Measurements from ENCODE around the gene TTC6.

Gene TTC6

DNA sequence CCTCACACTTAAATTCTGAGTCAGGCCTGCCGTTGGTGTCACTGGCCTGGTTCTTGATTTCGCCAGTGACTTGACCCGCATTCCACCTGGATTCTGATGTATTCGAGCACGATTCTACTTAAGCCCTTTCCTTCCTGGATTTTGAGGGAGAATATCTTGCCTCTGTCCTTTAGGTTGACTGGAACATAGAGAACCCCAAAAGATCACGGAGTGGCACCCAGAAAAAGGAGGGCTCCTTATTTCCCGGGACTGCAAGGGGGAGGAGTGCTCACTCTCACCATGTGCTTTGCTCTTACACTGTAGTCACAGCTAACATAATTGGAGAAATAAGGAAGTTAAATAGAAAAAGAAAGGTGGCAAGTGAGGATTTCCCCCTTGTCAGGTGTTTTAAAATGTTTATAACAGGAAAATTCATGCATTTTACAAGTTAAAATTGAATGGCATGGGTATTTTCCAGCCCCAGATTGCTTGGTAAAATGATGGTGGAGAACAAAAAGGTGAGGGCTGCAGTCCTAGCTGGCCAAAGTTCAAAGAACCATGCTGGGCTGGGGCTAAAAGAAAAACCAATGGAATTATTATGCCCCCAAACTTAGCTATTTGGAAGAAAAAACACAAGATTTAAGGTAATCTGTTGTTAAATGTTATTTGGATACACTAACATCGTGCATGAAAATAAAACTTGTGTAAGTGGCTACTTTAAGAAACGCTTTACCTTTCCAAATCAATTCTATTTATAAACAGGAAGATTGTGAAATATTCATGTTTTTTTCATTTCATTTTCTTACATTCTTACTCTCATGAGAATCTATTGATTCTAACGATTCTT is 9.2 kb upstream of the TTC6 start:
- DNase-seq (ENCODE audit: low read depth) = no peak

DNA sequence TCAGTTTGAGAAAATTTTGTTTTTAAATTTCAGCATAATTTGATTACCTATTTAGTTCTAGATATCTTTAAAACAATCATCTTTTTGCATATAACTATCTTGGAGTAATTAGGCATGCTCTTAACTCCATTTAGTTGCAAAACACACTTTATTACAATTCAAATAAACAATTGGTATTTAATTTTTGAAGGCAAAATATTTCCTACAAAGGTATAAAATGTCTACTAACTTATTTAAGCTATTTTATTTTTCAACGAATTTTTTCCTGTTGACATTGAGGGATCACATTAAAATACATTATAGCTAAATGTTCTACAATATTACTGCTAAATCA is 8.7 kb upstream of the TTC6 start:
- no peak for DNase-seq (ENCODE audit: low read depth)

DNA sequence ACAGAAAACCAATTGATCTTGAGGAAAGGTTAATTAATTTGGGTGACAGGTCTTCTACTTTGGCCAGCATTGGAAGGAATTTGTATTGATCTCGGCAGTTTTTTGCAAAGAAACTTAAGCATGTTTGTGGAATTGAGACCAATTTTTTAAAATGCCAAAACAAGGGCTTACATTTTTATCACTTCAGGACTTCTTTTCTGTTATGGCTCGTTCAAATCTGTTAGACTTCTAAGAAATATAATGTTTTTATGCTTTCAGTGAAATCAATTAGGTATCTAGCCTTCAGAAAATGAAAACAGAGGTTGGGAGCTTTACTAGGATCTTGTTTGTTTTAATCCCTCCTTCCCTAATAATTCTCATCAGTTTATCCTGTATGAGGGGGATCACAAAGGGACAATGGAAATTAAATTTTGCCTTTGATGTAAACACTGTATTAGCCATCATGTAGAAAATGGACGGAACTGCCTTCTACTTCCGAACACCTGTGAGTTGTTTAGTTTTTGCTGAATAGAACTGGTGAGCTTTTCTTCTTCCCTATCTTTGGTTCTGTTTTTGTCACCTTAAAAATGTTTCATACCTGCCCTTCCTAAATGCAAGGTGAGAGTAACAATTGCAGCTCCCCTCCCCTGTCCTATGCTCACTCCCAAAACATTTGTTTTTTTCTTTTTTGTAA is 8.2 kb upstream of the TTC6 start:
- no peak for DNase-seq (ENCODE audit: low read depth)

DNA sequence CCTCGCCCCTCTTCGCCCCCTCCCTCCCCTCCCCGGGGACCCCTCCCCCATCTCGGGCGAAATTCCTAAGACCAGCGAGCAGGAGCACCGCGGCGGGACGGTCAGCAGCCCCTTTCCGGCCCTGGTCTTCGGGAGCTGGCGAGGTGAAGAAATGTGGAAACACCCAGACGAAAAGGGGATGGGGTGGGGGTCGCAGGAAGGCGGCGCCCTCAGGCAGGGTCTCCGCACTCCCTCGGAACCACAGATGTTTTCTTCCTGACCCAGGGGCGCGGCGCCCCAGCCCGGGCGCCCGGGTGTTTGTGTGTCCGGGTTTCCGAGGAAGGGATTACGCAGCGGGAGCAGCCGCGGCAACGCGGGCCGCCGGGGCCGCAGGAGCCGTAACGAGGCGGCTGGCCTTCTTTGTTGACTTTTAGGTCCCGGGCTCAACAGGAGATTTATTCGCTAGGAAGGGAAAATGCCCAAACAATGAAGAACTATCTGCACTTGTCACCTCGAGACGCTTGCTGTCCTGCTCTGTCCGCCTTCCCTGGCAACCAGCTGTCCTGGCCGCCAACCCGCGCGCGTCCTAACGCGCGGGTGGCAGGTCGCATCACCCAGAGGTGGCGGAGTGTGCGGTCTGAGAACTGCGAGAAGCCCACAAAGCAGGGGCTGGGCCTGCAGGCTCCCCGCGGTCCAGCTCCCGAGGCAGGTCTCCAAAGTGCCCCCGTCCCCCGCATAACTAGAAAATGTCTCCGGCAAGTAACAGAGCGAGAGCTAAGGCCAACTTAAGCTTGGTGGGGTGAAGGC is 7.4 kb upstream of the TTC6 start:
- no peak for DNase-seq (ENCODE audit: low read depth)

DNA sequence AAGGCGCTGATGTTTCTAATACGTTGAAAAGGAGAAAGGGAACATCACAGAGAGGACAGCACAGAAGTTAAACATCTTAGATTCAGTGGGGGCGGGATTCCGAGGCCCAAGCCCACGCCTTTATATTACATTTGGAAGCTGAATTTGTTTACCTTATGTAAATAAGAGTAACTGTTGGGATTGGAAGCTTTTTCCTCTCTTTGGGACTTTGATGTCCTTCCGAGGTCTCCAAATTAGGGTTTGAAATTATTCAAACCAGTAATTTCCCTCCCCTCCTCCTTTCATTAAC is 6.8 kb upstream of the TTC6 start:
- no peak for DNase-seq (ENCODE audit: low read depth)

DNA sequence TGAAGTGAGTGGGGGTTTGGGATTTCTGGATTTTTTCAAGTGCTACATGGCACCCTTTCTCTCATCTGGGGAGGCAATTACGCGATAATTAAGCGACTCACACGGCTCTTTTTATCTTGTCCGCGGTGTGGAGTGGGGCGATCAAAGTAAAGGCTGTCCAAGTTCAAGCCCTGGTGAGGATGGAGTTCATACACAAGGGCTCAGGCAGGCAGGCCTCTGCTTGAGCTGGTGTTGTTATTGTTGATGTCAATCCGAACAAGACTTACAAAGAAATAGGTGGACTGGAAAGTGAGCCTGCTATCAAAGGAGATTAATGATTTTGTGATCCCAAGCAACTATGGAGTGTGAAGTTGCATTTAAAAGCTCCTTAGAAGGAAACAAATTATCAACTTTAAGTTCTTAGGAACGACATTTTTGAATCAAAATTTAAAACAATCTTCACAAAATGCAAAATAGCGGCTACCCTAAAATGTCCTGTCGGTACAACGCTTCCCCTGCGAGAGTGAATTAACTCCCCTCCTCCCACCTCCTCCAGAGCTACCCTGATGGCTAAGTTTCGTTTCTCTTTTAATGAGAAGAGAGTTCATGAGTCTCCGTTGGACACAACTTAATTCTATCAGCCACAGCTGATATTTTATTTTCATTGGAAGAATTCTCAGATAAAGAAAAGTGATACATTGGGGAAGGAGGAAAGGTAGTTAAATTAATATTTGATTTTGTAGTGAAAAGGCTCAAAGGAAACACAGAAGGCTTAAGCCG is 6.3 kb upstream of the TTC6 start:
- no peak for DNase-seq (ENCODE audit: low read depth)

DNA sequence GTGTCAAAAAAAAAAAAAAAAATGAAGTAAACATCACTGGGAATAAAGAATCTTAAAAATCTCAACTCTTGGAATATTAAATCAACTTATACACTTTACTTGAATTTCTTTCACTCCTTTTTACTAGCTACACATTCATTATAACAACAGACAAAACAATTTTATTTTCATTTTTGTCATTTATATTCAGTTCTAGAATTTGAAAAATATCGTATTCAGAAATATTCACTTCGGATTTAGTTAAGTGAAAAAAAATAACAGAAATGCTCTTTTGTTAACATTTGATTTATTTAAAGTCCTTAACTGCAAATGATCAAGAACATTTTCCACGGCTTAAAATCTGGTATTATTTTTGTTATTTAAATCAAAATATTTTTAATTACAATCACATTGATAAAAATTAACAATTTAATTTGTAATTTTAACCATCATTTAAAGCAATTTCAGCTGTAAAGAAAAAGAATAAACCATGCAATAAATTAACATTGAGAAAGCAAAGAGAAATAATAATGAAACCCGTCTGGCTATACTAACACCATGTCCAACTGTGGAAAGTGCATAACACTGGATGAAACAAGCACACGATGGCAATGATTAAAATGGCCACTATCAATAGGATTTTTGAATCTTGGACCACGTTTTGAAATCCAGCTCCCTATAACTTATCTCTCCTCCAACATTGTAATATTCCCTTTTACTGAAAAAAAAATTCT is 5.6 kb upstream of the TTC6 start:
- DNase-seq (ENCODE audit: low read depth) = no peak

DNA sequence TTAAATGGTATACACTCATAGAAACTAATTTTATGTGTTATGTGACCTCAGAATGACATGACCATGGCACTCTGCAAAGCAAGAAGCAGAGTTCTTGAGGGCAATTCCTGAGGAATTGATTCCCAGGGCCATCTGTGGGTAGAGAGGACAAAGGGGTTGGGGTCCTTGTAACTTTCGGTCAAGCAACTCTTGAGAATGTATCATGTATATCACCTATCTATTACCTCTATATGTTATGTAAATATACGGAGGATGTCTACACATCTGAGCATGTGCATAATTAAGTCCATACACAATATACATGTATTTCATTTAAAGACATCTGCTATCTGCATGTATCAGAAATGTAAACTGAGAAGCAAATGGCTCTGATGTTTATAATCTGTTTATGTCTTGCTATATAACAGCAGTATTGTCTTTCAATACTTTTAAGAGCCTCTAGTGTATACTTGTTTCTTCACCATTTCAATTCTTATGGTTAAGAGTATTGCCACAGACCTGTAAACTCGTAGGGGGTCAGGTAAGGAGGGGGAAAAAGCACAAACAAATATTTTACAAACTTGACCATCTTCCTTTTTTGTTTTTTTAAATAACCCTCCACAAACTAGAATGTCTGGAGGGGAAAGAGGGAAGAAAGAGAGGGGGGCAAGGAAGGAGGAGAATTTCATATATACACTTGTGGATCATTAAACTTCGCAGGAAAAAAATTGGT is 4.8 kb upstream of the TTC6 start:
- DNase-seq (ENCODE audit: low read depth) = no peak

DNA sequence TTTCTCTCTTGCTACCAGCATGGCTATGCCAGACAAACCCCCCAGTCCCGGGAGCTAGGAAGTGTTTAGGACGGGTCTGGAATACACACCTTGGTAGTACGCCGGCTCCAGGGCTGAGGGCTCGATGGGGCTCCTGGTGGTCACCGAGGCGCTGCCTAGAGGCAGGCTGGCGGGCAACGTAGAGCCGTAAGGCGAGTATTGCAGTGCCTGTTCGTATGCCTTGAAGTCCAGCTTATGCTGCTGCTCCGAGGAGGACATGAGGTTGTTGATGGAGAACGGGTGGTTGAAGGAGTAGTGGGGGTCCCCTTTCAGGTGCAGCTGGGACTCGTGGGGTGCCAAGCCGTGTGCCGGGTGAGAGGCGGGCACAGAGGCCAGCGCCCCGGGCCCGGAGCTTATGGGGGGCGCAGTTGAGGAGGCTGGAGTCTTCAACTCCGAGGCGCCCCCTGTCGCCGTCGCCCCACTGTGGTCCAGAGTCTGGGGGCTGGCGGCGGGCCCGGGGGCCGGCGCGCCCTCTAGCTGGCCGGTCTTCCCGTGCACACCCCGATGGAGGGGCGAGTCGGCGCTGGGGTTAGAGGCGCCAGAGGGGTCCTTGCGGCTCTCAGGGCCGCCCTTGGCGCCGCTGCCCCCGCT is 4.0 kb upstream of the TTC6 start:
- no peak for DNase-seq (ENCODE audit: low read depth)

DNA sequence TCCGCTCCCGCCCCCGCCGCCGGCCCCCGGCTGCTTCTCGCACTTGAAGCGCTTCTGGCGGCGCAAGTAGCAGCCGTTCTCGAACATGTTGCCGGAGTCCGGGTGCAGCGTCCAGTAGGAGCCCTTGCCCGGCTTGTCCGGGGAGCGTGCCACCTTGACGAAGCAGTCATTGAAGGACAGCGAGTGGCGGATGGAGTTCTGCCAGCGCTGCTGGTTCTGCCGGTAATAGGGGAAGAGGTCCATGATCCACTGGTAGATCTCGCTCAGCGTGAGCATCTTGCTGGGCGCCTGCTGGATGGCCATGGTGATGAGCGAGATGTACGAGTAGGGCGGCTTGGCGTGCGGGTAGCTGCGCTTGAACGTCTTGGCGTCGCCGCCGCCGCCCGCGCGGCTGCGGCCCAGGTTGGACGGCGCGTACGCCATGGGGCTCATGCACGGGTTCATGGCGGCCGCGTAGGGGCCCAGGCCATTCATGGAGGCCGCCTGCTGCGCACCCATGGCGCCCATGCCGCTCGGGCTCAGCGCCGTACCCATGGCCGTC is 3.4 kb upstream of the TTC6 start:
- DNase-seq (ENCODE audit: low read depth) = no peak

DNA sequence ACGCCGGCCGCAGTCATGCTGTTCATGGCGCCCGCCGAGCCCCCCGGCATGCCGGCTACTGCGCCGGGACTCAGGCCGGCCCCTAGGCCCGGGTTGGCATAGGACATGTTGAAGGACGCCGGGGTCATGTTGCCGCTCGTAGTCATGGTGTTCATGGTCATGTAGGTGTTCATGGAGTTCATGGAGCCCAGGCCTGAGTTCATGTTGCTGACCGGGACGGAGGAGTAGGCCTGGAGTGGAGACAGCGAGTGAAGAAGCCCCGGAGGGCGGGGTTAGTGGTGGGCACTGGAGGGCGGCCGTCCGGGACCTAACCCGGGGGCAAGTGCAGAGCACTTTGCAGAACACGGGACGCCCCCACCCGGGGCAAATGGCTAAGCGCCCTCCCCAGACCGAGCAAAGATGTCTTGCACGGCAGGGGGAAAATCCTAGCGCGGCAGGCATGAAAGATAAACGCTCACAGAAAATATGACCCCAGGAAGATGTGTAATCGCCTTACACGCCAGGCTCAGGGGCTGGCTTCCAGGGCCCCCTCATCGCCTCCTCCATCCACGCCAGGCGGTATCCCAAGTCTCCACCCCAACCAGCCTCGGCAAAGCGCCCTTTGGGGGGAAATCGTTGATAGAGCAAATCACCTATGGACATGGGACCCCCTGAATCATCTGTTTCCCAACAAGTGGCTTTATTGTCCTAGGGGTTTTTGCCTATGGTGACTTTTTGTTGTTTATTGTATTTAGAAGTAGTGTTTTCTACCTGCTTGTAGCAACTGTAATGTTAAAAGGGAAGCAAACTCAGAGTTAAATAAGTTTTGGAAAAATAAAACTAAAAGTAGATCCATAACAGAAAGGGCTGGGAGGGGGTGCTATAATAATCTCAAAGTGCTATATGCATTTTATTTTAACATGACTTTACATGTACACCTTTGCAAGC is 2.7 kb upstream of the TTC6 start:
- no peak for DNase-seq (ENCODE audit: low read depth)

DNA sequence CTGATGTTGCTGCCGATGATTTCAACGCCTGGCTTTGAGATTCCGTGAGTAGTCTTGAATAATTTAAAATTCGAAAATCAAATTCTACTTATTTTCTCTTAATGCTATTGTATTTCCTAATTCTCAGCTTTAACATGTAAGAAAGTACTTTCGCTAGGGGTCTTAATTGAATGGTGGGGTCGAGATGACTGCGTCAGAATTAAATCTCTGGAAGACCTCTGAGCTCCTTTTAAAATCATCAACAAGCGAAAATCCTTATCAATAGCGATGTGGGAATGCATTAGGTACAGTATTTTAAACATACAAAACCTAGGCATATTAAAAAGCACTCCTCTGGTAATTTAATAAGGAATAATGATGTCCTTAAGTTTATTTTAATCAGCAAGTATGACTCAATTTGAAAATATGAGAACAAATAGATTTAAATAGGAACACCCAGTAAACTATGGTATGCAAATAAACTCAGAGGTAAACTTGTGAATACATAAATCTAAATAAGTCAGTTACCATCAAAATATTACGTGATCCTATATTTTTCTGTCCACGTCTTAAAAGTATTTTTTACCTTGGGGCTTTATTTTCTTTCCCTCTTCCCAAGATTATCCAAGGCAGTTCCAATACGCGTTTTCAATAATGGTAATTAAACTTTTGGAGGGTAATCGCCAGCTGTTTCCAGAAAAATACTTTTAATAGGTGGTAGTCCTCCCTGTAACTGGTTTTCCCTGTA is 1.8 kb upstream of the TTC6 start:
- DNase-seq (ENCODE audit: low read depth) = no peak

DNA sequence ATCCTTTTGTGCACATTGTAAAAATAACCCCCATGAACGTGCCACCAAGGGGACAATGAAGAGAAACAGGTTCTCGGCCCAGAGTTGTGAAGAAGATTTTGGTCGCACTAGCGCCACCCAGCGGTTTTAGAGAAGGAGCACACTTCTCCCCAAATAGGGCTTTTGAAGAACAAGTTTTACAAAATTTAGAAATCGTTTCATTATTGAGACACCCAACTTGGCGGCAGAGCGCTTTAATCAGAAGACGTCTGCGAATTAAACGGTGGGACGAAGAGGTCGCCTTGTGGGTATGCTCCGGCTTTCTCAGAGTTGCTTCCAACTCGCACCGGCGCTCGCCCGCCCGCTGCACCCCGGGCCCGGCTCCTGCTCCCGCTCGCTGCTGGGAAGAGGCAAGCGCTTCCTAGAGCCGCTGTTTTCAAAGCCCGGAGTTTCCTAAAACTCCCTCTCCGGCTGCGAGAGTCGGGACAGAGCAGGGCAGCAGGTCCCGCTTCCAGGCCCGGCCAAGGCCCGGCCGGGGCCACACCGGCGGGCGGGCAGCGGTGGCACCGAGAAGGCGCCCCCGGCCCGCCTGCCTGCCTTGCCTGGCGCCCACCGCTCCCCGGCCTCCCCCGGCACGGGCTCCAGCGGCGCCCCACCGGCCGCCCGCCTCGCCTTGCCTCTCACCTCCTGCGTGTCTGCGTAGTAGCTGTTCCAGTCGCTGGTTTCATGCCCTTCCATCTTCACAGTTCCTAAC is 1.0 kb upstream of the TTC6 start:
- DNase-seq (ENCODE audit: low read depth) = no peak

DNA sequence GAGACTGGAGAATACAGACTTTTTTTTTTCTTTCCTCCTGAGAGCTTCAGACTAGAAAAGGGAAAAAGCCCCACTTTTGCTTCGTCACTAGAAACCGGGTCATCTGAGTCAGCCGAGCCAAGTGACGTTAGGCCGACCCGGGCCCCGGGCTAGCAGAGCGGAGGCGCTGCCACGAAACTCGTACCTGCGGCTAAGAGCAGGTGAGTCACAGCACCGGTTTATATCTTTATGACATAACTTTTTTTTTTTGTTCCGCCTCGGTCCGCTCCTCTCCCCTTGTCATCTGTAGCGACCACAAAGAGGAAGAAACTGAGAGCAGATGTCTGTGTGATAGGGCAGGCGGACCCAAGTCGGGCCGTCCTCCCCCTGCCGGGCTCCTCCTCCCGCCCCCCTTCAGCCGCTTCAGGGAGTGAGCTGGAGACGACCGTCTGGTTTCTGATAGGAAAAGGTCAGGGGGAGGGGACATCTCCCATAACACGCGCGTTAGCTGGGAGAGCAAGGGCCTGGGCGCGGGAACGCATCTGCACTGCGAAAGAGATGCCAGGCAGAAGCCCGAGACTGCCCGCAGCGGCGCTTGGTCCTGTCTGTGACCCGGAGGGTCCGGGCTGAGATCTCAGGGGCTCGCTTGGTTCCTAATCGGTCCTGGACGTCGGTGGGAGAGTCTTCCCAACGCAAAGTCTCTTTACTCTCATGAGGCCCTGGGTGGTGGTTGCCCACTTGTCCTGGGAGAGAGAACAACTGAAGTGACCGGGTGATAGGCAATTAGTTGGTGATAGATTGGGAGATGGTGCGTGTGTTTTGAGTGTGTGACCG is 586 bp downstream of the TTC6 start:
- no peak for DNase-seq (ENCODE audit: low read depth)

DNA sequence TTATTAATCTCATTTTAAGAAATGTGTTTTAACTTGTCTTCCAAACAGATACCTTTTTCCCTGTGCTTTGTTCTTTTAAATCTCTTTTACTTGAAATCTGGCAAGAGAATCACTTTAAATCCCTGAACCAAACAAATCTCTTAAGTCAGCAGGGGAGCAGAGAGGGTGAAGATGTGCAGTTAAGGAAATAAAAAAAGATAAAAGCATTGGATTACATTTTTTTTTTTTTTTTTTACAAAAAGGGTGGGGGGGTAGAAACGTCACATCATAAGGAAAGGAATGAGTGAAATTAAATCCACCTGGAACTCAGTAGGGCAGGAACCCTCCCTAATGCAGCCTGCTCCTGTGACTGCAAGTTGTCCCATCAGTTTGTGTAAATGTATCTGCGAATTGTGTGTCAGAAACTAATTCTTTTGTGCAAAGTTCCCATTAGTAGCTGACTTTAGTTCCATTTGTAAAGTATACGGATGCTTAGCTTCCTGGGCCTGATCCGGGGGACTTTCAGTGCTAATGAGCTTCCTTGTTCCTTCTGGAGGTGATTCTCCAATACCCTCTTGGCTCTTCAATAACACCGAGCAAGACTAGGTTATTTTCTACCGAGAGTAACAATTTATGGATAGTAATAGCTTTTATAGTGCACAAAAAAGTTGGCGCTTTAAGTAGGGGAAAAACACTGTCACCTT is 1.5 kb downstream of the TTC6 start:
- DNase-seq (ENCODE audit: low read depth) = no peak

DNA sequence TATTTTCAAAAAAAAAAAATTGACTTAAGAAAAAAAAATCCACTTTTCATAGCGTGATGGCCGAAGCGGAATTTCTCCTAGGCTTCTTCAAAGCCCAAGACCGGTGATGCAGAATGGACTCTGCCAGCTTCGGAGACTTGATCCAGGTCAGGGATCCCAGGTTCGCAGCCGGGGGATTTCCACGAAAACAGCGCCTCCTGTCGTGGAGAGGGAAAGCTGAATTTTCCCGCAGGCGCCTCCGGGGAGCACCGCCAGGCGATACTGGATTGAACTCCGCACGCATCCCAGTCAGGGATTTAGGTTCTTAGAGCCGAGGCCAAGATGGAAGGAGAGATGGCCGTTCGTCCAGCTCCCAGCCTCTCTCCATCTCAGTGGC is 2.1 kb downstream of the TTC6 start:
- no peak for DNase-seq (ENCODE audit: low read depth)
